ENCODE data around the gene KIAA0753.

Gene KIAA0753

GRCh38 chr17:6569370-6570285 lies 70.9 kb downstream of the KIAA0753 start:
- no peak overlapping the region for H3K4me3 ChIP-seq (replicated peaks; ENCODE audit: insufficient read depth, low read length)
- no peaks in the 10 kb centered on the region for H3K27me3 ChIP-seq (ENCODE audit: insufficient read depth, poor library complexity, severe bottlenecking)
- DNase-seq (ENCODE audit: low read depth in 1 of 2, low spot score in 1 of 2) = no peak
- H3K27ac ChIP-seq (replicated peaks) = no peak overlapping the region
- TF ChIP-seq, protein P1, sequence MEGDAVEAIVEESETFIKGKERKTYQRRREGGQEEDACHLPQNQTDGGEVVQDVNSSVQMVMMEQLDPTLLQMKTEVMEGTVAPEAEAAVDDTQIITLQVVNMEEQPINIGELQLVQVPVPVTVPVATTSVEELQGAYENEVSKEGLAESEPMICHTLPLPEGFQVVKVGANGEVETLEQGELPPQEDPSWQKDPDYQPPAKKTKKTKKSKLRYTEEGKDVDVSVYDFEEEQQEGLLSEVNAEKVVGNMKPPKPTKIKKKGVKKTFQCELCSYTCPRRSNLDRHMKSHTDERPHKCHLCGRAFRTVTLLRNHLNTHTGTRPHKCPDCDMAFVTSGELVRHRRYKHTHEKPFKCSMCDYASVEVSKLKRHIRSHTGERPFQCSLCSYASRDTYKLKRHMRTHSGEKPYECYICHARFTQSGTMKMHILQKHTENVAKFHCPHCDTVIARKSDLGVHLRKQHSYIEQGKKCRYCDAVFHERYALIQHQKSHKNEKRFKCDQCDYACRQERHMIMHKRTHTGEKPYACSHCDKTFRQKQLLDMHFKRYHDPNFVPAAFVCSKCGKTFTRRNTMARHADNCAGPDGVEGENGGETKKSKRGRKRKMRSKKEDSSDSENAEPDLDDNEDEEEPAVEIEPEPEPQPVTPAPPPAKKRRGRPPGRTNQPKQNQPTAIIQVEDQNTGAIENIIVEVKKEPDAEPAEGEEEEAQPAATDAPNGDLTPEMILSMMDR (IDR thresholded peaks at IDR 0.05; ENCODE audit: insufficient read depth, low read length) = no peak
- TF ChIP-seq GABPA (IDR thresholded peaks at IDR 0.05; ENCODE audit: low read depth) = no peak
- TF ChIP-seq SPI1 (IDR thresholded peaks at IDR 0.05; ENCODE audit: borderline replicate concordance, low read depth) = no peak
- TF ChIP-seq, protein P2, sequence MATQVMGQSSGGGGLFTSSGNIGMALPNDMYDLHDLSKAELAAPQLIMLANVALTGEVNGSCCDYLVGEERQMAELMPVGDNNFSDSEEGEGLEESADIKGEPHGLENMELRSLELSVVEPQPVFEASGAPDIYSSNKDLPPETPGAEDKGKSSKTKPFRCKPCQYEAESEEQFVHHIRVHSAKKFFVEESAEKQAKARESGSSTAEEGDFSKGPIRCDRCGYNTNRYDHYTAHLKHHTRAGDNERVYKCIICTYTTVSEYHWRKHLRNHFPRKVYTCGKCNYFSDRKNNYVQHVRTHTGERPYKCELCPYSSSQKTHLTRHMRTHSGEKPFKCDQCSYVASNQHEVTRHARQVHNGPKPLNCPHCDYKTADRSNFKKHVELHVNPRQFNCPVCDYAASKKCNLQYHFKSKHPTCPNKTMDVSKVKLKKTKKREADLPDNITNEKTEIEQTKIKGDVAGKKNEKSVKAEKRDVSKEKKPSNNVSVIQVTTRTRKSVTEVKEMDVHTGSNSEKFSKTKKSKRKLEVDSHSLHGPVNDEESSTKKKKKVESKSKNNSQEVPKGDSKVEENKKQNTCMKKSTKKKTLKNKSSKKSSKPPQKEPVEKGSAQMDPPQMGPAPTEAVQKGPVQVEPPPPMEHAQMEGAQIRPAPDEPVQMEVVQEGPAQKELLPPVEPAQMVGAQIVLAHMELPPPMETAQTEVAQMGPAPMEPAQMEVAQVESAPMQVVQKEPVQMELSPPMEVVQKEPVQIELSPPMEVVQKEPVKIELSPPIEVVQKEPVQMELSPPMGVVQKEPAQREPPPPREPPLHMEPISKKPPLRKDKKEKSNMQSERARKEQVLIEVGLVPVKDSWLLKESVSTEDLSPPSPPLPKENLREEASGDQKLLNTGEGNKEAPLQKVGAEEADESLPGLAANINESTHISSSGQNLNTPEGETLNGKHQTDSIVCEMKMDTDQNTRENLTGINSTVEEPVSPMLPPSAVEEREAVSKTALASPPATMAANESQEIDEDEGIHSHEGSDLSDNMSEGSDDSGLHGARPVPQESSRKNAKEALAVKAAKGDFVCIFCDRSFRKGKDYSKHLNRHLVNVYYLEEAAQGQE (IDR thresholded peaks at IDR 0.05; ENCODE audit: insufficient replicate concordance, low read depth) = no peak
- TF ChIP-seq POLR2AphosphoS5 (IDR thresholded peaks at IDR 0.05; ENCODE audit: low read depth) = no peak

DNA sequence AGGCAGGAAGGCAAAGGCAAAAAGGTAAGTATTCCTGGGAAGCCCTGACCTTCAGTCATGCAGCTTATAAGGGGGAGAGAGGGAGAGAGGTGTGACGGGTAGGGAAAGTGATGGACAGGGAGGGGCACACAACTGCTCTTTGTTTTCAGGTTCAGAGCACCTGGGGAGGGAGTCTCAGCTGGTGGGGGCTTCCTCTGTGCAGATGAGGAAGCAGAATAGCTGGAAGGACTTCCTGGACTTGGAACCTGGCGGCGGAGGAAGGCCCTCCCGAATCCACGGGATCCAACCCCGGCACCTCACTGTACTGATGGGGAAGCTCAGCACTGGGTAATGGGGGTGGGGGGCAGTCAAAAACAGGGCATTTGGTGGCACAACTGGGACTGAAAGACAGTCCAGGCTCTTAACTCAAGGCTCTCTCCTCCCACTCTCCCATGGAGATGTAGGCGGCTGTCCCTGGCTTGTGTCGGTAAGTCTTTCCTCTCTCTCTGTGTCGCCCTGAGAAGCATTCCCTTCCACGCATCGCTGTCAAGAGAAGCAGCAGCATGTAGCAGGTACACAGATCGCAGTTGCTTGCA lies 72.2 kb downstream of the KIAA0753 start:
- no peak overlapping the region for H3K4me3 ChIP-seq (replicated peaks; ENCODE audit: insufficient read depth, low read length)
- H3K27me3 ChIP-seq (ENCODE audit: insufficient read depth, poor library complexity, severe bottlenecking) = no peaks in the 10 kb centered on the region
- TF ChIP-seq GABPA (IDR thresholded peaks at IDR 0.05; ENCODE audit: low read depth) (no peak), SPI1 (IDR thresholded peaks at IDR 0.05; ENCODE audit: borderline replicate concordance, low read depth) (no peak), POLR2AphosphoS5 (IDR thresholded peaks at IDR 0.05; ENCODE audit: low read depth) (no peak)
- TF ChIP-seq, protein P1 (IDR thresholded peaks at IDR 0.05; ENCODE audit: insufficient read depth, low read length) = no peak
- TF ChIP-seq, protein P2 (IDR thresholded peaks at IDR 0.05; ENCODE audit: insufficient replicate concordance, low read depth) = no peak
- DNase-seq (ENCODE audit: low read depth in 1 of 2, low spot score in 1 of 2) = no peak
- H3K27ac ChIP-seq (replicated peaks) = no peak overlapping the region

DNA sequence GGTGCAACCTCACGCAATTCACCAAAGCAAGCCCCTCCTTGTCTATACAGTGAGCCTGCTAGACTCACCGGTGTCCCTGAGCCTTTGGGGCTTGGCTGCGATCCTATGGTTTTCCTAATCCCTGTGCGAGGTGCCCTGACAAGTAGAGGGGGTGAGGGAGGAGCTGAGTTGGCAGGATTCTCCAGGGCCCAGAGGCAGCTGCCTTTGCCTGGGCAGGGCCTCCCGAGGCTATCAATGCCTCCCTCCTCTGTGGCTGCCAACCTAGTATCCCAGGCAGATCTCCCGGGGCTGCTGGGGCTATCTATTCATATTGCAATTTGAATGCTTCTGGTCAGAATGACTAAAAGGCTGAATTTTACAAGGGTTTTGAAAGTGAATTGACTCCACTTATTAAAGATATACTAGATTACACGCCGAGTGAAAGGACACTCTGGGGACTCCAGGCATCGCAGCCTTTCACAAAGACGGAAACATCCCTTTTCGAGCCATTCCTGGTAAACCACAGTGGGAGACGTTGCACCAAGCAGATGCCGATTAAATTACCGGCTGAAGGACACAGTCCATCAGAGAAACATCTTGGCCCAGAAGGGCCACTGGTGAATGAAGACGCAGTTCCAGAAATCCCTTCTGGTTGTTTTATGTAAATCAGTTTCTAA lies 72.9 kb downstream of the KIAA0753 start:
- H3K27me3 ChIP-seq (ENCODE audit: insufficient read depth, poor library complexity, severe bottlenecking) = no peaks in the 10 kb centered on the region
- no peak overlapping the region for H3K4me3 ChIP-seq (replicated peaks; ENCODE audit: insufficient read depth, low read length)
- no peak for DNase-seq (ENCODE audit: low read depth in 1 of 2, low spot score in 1 of 2)
- H3K27ac ChIP-seq (replicated peaks) = no peak overlapping the region
- no peak for TF ChIP-seq POLR2AphosphoS5 (IDR thresholded peaks at IDR 0.05; ENCODE audit: low read depth)
- no peak for TF ChIP-seq GABPA (IDR thresholded peaks at IDR 0.05; ENCODE audit: low read depth)
- no peak for TF ChIP-seq SPI1 (IDR thresholded peaks at IDR 0.05; ENCODE audit: borderline replicate concordance, low read depth)
- TF ChIP-seq, protein P1 (IDR thresholded peaks at IDR 0.05; ENCODE audit: insufficient read depth, low read length) = no peak
- TF ChIP-seq, protein P2 (IDR thresholded peaks at IDR 0.05; ENCODE audit: insufficient replicate concordance, low read depth) = no peak

Data from HL-60 (cell line).